Measurements from ENCODE around the gene BTBD17. TPM values are rescaled to one million over a fixed set of nuclear protein-coding genes. Genes with fewer than 3 reads are reported as not detected.

The BTBD17 gene
- polyA plus RNA-seq, 3 donors = not detected

GRCh38 chr17:74394275-74394950 is 32.7 kb upstream of the BTBD17 start:
- no peak overlapping the region for H3K27ac ChIP-seq (ENCODE audit: low read depth in 1 of 2, low read length in 2 of 2)
- peaks cover 0 to 4% of the 10 kb centered on the region in 2 donors for H3K36me3 Mint-ChIP-seq
- DNase-seq = no peak
- peaks cover 4 to 14% (median 9%) of the 10 kb centered on the region in 7 donors for H3K9me3 Mint-ChIP-seq
- H3K4me2 ChIP-seq (replicated peaks; ENCODE audit: extremely low read depth, low read length, poor library complexity, severe bottlenecking) = no peak overlapping the region
- H3K4me3 ChIP-seq (replicated peaks in 1 of 3; ENCODE audit: low read depth in 2 of 3, low read length in 3 of 3) = no peak overlapping the region
- H3K9me3 ChIP-seq (replicated peaks in 1 of 2; ENCODE audit: control insufficient read depth in 1 of 2, insufficient read depth in 1 of 2, low read length in 2 of 2) = peaks cover 0 to 11% of the 10 kb centered on the region in 2 donors
- no peaks in the 10 kb centered on the region for H3K36me3 ChIP-seq (replicated peaks in 1 of 2; ENCODE audit: control insufficient read depth in 1 of 2, insufficient read depth in 2 of 2, low read length in 2 of 2)
- peaks cover 27% of the 10 kb centered on the region for H3K4me1 Mint-ChIP-seq
- H4K20me1 ChIP-seq (ENCODE audit: insufficient read depth, low read length) = no peaks in the 10 kb centered on the region
- H3K9ac ChIP-seq (ENCODE audit: insufficient read depth, low read length, poor library complexity, severe bottlenecking) = no peak overlapping the region
- H3K4me3 Mint-ChIP-seq = peak overlapping the region in 1 of 2 donors; percentile 38
- no peaks in the 10 kb centered on the region for H3K79me2 ChIP-seq (ENCODE audit: insufficient read depth, low read length)
- TF ChIP-seq CTCF (IDR thresholded peaks at IDR 0.05) = no peak
- H3K4me1 ChIP-seq (ENCODE audit: control insufficient read depth in 1 of 2, insufficient read depth in 2 of 2, low read length in 2 of 2) = peaks cover 10 to 21% of the 10 kb centered on the region in 2 donors
- no peak overlapping the region for H2AFZ ChIP-seq (ENCODE audit: insufficient read depth, low read depth, low read length, poor library complexity, severe bottlenecking)
- no peaks in the 10 kb centered on the region for H3K27me3 ChIP-seq (ENCODE audit: control insufficient read depth in 2 of 2, insufficient read depth in 2 of 2, low read length in 2 of 2)
- WGBS (ENCODE audit: insufficient coverage) = 97% methylated on average over 8 of the region's 12 CpGs
- intact Hi-C loops (cut with micrococcal nuclease) = no loop called here
- H3K27me3 Mint-ChIP-seq (ENCODE audit: low read depth in 3 of 3) = peaks cover under 1 to 10% (median 4%) of the 10 kb centered on the region in 3 donors
- peak overlapping the region in 1 of 7 donors; percentile 20 for H3K27ac Mint-ChIP-seq

GRCh38 chr17:74393346-74393942 is 31.8 kb upstream of the BTBD17 start:
- peaks cover 2 to 10% (median 8%) of the 10 kb centered on the region in 3 donors for H3K27me3 Mint-ChIP-seq (ENCODE audit: low read depth in 3 of 3)
- Histone ChIP-seq H3K4me1 (ENCODE audit: control insufficient read depth in 1 of 2, insufficient read depth in 2 of 2, low read length in 2 of 2) (peaks cover 10 to 21% of the 10 kb centered on the region in 2 donors), H4K20me1 (ENCODE audit: insufficient read depth, low read length) (no peaks in the 10 kb centered on the region), H3K9ac (ENCODE audit: insufficient read depth, low read length, poor library complexity, severe bottlenecking) (no peak overlapping the region), H3K9me3 (replicated peaks in 1 of 2; ENCODE audit: control insufficient read depth in 1 of 2, insufficient read depth in 1 of 2, low read length in 2 of 2) (peaks cover 0 to 11% of the 10 kb centered on the region in 2 donors), H3K36me3 (replicated peaks in 1 of 2; ENCODE audit: control insufficient read depth in 1 of 2, insufficient read depth in 2 of 2, low read length in 2 of 2) (no peaks in the 10 kb centered on the region), H3K4me3 (replicated peaks in 1 of 3; ENCODE audit: low read depth in 2 of 3, low read length in 3 of 3) (no peak overlapping the region), H3K27me3 (ENCODE audit: control insufficient read depth in 2 of 2, insufficient read depth in 2 of 2, low read length in 2 of 2) (no peaks in the 10 kb centered on the region), H3K79me2 (ENCODE audit: insufficient read depth, low read length) (no peaks in the 10 kb centered on the region), H2AFZ (ENCODE audit: insufficient read depth, low read depth, low read length, poor library complexity, severe bottlenecking) (no peak overlapping the region), H3K4me2 (replicated peaks; ENCODE audit: extremely low read depth, low read length, poor library complexity, severe bottlenecking) (no peak overlapping the region), H3K27ac (ENCODE audit: low read depth in 1 of 2, low read length in 2 of 2) (no peak overlapping the region)
- peaks cover 30% of the 10 kb centered on the region for H3K4me1 Mint-ChIP-seq
- intact Hi-C loops (cut with micrococcal nuclease) = no loop called here
- H3K36me3 Mint-ChIP-seq = peaks cover 0 to 4% of the 10 kb centered on the region in 2 donors
- peaks cover 3 to 14% (median 9%) of the 10 kb centered on the region in 7 donors for H3K9me3 Mint-ChIP-seq
- peak overlapping the region in 3 of 7 donors; percentile 53 to 74 (median 54) for H3K27ac Mint-ChIP-seq
- no peak for TF ChIP-seq CTCF (IDR thresholded peaks at IDR 0.05)
- WGBS (ENCODE audit: insufficient coverage) = 100% methylated on average over 4 of the region's 6 CpGs
- H3K4me3 Mint-ChIP-seq = no peak overlapping the region
- DNase-seq = no peak

Data from CD14-positive monocyte (primary cell).